Activated B cell treated with CpG ODN at 0.5 μM for 24 hours (primary cell): ENCODE data around the gene KLHL29. TPM values are rescaled to one million over a fixed set of nuclear protein-coding genes. Genes with fewer than 3 reads are reported as not detected.

Source experiments
- ATAC-seq: fragments of 200-7000 bp; cut with Tn5 transposase; one replicate; pipeline ENCODE4 v1.10.0; 2021; ENCODE audit warnings: low read depth, mild to moderate bottlenecking, moderate library complexity
- CTCF ChIA-PET: fragments of 350-600 bp; sonication (Branson Sonifier 250); formaldehyde crosslinking; loops from one replicate; lab custom pipeline; 2021; ENCODE audit warnings: antibody characterized with exemption; lab: Charles Lee
- POLR2A ChIA-PET: fragments of 350-600 bp; sonication (Branson Sonifier 250); formaldehyde crosslinking; loops from one replicate; lab custom pipeline; 2021; ENCODE audit warnings: antibody characterized with exemption; lab: Charles Lee
- DNase-seq: peaks from one replicate; pipeline ENCODE4 v3.0.0; 2022
- H3K27ac Mint-ChIP-seq: one replicate; pipeline ENCODE4 v1.8.0; 2020; ENCODE audit warnings: mixed read lengths
- H3K27me3 Mint-ChIP-seq: one replicate; pipeline ENCODE4 v1.8.0; 2021; ENCODE audit warnings: mixed read lengths
- H3K36me3 Mint-ChIP-seq: one replicate; pipeline ENCODE4 v1.8.0; 2021; ENCODE audit warnings: low read depth, mixed read lengths
- H3K4me1 Mint-ChIP-seq: one replicate; pipeline ENCODE4 v1.8.0; 2021; ENCODE audit warnings: mixed read lengths
- H3K4me3 Mint-ChIP-seq: one replicate; pipeline ENCODE4 v1.8.0; 2020; ENCODE audit warnings: mild to moderate bottlenecking, mixed read lengths
- H3K9me3 Mint-ChIP-seq: one replicate; pipeline ENCODE4 v1.8.0; 2020; ENCODE audit warnings: mixed read lengths
- intact Hi-C: fragments of 100-400 bp; cut with micrococcal nuclease; formaldehyde crosslinking; loops from one replicate; pipeline ENCODE4 v1.15.1; 2024
- total RNA-seq: library from RNA; stranded (reverse); gene quantifications from 2 replicates; pipeline ENCODE4 v1.2.3, GENCODE V29; 2022
- TF ChIP-seq, protein P1 (sequence below): fragments of 200-600 bp; IDR thresholded peaks from one replicate; pipeline ENCODE4 v1.8.0; 2022; ENCODE audit warnings: antibody characterized with exemption, mild to moderate bottlenecking

The KLHL29 gene
- total RNA-seq, 1 donor from 2014 or later = 2.5 TPM

DNA sequence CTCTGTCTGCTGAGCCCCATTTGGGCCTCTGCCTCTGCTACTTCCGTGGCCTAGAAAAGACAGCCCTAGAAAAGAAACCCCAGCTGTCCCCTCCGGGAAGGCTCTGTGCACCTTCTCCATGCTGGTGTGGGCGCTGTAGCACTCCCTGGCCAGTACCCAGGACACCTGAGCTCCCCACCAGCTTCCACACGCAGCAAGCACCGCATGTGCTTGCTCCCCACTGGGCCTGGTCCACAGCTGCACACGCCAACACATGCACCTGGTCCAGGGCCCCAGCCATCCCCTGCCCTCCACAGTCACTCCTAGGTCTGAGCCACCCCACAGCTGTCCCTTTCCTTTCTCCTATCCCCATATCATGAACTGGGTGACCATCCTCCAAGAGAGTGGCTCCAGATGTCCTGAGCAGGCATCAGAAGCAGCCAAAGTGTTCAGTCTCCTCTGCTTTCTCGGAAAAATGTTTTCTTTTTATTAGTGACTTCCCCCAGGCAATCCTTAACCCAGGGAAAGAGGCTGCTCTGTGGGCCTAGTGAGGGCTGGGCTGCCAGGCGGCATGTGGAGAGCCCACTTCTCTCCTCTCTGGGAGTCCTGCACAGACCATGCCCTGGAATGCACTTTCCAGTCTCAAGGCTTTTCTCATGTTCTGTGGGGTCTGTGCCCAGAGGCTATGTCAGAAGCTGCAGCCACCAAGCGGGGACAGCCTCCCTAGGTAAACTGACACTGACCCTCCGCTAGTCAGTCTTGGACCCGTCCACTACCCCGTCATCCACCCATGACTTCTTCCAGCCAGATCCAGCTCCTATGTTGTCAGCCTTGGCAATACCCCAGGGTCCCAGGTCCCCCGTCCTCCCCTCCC, 133.7 kb downstream of the KLHL29 start:
- H3K27ac Mint-ChIP-seq = no peak overlapping the region
- no peaks in the 10 kb centered on the region for H3K9me3 Mint-ChIP-seq
- TF ChIP-seq, protein P1, sequence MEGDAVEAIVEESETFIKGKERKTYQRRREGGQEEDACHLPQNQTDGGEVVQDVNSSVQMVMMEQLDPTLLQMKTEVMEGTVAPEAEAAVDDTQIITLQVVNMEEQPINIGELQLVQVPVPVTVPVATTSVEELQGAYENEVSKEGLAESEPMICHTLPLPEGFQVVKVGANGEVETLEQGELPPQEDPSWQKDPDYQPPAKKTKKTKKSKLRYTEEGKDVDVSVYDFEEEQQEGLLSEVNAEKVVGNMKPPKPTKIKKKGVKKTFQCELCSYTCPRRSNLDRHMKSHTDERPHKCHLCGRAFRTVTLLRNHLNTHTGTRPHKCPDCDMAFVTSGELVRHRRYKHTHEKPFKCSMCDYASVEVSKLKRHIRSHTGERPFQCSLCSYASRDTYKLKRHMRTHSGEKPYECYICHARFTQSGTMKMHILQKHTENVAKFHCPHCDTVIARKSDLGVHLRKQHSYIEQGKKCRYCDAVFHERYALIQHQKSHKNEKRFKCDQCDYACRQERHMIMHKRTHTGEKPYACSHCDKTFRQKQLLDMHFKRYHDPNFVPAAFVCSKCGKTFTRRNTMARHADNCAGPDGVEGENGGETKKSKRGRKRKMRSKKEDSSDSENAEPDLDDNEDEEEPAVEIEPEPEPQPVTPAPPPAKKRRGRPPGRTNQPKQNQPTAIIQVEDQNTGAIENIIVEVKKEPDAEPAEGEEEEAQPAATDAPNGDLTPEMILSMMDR = no peak
- no peaks in the 10 kb centered on the region for H3K27me3 Mint-ChIP-seq
- no peaks in the 10 kb centered on the region for H3K36me3 Mint-ChIP-seq
- DNase-seq (no peak), ATAC-seq (no peak)
- no peaks in the 10 kb centered on the region for H3K4me1 Mint-ChIP-seq
- POLR2A ChIA-PET = no interaction called here
- no peak overlapping the region for H3K4me3 Mint-ChIP-seq
- intact Hi-C loops = no loop called here
- CTCF ChIA-PET = no interaction called here

DNA sequence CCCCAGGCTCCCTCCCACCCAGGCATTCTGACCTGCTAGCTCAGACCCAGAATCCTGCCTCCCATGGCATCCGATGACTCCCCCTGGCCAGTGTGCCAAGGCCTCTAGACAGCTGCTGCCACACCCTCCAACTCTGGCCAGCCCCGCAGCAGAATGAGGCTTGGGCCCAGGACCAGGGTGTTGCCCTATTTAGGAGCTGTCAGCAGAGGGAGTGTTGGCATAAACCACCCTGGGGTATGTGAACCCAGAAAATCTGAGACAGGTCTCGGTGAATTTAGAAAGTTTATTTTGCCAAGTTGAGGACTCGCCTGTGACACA, 134.3 kb downstream of the KLHL29 start:
- Mint-ChIP-seq H3K4me3 (no peak overlapping the region), H3K27me3 (no peaks in the 10 kb centered on the region), H3K27ac (no peak overlapping the region), H3K4me1 (no peaks in the 10 kb centered on the region), H3K36me3 (no peaks in the 10 kb centered on the region), H3K9me3 (no peaks in the 10 kb centered on the region)
- ATAC-seq (no peak), DNase-seq (no peak)
- TF ChIP-seq, protein P1 = no peak
- ChIA-PET CTCF (no interaction called here), POLR2A (no interaction called here)
- intact Hi-C loops = no loop called here

DNA sequence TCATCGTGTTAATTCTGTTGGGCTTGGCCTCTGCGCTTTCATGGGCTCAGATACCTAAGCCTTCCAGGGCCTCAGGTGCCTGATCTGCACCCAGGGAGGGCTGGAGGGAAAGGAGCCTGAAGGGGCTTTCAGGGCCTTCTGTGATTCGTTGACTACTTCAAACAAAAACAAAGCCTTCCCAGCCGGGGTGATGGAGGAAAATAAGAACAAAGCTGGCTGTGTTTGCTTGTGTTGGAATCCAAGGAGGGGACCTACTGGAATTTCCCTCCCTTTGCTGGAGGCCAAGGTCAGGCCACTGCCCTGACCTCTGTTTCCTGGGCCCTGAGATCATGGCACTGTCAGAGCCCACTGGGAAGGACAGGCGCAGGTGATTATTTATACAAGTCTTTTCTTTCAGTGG, 135.3 kb downstream of the KLHL29 start:
- DNase-seq (no peak), ATAC-seq (no peak)
- H3K4me1 Mint-ChIP-seq = no peaks in the 10 kb centered on the region
- H3K27me3 Mint-ChIP-seq = no peaks in the 10 kb centered on the region
- POLR2A ChIA-PET = no interaction called here
- H3K27ac Mint-ChIP-seq = no peak overlapping the region
- no peak overlapping the region for H3K4me3 Mint-ChIP-seq
- TF ChIP-seq, protein P1 = no peak
- no peaks in the 10 kb centered on the region for H3K9me3 Mint-ChIP-seq
- intact Hi-C loops = no loop called here
- H3K36me3 Mint-ChIP-seq = no peaks in the 10 kb centered on the region
- CTCF ChIA-PET = no interaction called here

DNA sequence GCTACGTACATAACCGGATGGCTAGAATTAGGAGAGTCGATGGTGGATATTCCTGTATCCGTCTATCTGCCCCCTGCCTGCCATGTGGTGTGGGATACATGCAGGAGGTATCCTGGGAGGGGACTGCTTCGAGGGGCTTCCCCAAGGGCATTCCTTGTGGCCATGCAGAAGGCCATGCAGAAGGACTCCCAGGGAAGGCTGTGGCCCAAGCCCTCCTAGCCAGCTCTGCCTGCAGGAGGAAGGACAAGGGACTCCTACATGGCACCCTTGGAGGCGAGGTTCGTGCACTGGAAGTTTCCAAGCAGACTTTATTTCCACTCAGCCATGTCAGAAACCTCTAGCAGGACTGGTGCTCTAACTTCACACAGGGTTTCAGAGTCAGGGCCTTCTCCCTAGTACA, 136.1 kb downstream of the KLHL29 start:
- Mint-ChIP-seq H3K36me3 (no peaks in the 10 kb centered on the region), H3K9me3 (no peaks in the 10 kb centered on the region), H3K27ac (no peak overlapping the region), H3K4me3 (no peak overlapping the region), H3K27me3 (no peaks in the 10 kb centered on the region), H3K4me1 (no peaks in the 10 kb centered on the region)
- POLR2A ChIA-PET = no interaction called here
- ATAC-seq (no peak), DNase-seq (no peak)
- TF ChIP-seq, protein P1 = no peak
- CTCF ChIA-PET = no interaction called here
- intact Hi-C loops = no loop called here

DNA sequence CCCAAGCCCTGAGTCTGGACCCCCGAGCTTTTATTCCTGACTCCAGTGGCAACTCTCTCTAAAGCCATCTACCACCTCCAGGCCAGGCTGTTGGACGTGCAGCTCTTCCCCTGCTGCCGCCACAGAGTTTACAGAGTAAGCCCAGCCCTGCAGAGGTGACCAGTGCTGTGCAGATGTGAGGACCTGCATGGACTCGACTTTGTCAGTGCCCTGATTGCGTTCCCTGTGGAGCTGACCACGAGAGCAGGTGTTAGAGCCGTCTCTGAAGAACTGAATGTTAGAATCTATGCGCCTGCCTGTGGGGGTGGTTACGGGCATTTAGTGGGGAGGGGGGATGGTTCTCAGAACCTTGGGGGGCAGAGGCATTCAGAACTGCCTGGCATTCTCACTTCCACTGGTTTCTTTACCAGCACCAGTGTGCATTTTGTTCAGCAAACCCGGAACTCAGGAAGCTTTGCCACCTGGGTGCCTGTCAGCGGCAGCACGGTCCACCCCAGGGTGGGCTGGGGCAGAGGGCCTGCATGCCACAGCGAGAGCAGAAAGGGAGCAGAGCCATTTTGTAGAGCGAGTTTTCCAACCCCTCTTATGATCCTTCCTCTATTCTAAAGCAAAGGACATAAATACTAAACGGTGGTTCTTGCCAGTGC, 137.9 kb downstream of the KLHL29 start:
- H3K36me3 Mint-ChIP-seq = no peaks in the 10 kb centered on the region
- no peaks in the 10 kb centered on the region for H3K9me3 Mint-ChIP-seq
- H3K4me1 Mint-ChIP-seq = no peaks in the 10 kb centered on the region
- CTCF ChIA-PET = no interaction called here
- H3K27me3 Mint-ChIP-seq = no peaks in the 10 kb centered on the region
- ATAC-seq = no peak
- DNase-seq = no peak
- H3K4me3 Mint-ChIP-seq = no peak overlapping the region
- no peak overlapping the region for H3K27ac Mint-ChIP-seq
- POLR2A ChIA-PET = no interaction called here
- intact Hi-C loops = no loop called here
- TF ChIP-seq, protein P1 = no peak
